ENCODE results near the gene SLC35F1.

SLC35F1 gene

DNA sequence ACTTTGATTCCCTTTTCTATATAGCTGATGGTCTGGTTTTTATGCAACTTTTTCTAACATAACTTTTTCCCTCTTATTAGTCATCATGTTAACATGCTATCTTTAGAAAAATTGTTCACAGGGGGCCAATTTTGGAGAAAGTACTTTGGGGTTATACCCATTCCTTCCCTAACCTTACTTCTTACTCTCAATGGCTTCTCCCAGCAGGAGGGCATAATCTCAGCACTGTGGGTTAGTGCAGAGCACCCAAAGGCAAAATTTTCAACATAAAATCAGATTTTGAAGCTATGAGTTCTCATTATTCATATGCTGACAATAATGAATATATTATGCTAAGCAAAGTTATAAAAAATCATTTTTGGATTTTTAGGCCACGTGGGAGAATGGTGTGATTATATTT is 299.2 kb downstream of the SLC35F1 start:
- DNase-seq: no peak

GRCh38 chr6:118207947-118208346 is 300.9 kb downstream of the SLC35F1 start:
- DNase-seq: no peak

GRCh38 chr6:118212451-118213173 is 305.5 kb downstream of the SLC35F1 start:
- no peak for DNase-seq

DNA sequence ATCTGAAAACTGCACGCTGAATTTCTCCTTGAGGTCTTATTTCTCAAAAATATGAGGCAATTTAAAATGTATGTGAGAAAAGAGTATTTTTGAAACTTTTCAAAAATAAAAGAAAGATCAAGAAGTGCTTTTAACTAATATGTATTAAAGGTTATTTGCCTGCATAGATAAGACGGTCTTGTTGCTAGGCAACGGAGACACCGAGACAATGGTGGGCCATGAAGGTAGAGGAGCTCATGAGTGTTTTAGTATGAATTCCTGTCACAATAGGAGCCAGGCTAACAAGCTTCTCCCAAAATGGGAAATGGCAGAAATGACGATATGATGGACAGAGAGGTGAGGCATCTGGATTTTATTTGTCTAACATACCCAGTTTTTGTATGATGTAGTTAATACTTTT is 308.2 kb downstream of the SLC35F1 start:
- no peak for DNase-seq

- no peak for DNase-seq
Observed at GRCh38 chr6:118216751-118217150, 309.7 kb downstream of the SLC35F1 start.

GRCh38 chr6:118218156-118218555 is 311.1 kb downstream of the SLC35F1 start:
- no peak for DNase-seq

DNA sequence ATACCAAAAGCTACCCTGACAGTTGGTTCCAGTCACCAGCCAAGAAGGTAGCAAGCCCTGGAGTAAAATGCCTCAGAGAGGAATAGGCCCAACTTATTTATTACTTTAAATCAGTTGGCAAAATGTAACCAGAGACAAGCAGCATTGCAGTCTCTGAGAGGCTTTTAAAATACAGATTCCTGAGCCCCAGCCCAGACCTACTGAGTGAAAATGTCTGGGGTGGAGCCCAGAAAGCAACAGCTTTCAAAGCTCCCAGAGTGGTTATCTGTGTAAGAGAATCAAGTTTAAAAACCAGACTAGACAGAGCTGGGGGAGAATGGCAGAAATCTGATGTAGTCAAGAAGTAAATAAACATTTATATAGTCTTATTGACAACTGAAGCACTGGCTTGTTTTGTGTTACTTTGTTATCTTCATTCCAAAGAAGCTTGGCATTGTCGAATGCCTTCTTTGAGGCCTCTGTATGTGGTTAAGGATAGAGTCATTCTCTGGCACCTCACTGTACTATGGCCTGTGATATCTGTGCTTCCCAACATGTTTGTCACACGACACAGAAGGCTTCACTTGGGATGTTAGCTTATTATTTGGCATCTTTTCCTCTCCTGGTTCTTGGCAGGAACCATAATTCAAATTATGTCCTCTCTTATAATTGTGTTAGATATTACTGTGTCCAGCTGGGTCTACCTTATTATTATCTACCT is 313.5 kb downstream of the SLC35F1 start:
- no peak for DNase-seq

- no peak for DNase-seq
Observed at GRCh38 chr6:118223316-118223715, 316.3 kb downstream of the SLC35F1 start.

GRCh38 chr6:118228886-118229285 is 321.8 kb downstream of the SLC35F1 start:
- DNase-seq: no peak

DNA sequence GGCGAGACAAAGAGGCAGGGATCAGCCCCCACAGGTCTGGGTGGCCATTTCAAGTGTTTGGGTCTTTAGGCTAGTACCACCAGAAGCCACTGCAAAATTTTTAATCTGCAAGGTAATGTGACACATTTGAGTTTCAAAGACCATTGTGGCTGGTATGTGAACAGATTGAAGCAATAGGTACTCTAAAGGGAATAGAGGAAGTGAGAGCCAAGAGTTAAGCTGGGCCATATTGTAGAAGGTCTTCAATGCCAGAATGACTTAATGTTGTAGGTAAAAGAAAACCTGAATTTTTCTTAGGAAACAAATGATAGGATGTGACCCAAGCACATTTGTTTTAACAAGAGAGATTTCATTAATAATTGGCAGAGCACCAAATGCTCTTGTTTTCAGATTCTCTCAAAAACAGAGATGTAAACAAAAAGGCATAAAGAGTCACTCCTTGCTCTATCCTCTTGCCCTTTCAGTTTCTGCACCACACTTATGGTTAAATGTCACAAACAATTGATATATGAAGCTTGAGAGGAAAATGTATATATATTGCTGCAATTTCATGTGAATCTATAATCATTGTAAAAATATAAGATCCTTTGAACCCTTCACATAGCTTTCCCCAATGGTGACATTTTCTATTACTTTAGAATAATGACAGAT is 333.9 kb downstream of the SLC35F1 start:
- no peak for DNase-seq

- DNase-seq: no peak
Observed at GRCh38 chr6:118246406-118246805, 339.3 kb downstream of the SLC35F1 start.

DNA sequence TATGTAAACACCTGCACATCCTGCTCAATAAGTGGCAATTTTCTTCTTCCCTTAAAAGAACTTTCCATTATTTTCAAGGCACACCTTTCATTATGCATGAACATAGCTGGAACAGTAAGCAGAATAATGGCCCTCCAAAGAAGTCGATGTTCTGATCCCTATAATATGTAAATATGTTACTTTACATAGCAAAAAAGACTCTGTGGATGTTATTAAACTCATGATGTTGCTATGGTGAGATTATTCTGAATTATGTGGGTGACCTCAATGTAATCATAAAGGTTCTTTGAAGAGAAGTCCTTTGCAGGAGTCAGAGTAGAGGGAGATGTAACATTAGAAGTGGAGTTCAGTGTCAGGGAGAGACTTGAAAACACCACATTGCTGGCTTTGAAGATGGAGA is 341.1 kb downstream of the SLC35F1 start:
- no peak for DNase-seq

DNA sequence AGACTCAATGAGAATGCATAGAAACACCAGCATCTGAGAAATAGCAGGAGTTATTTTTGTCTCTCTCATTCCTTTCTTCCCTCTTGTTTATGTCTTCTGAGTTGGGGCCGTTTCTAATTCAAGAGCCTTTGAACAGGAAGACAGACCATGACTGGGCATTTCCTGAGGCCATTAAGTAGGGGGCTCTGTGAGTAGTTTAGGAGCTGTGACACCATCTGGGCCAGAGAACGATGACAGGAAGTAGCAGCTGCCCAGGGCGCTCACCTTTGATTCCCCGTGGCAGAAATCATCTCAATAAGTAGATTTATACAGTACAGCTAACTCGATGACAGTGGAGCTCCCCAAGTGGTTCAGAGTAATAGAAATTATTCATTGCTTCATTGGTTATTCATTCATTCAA is 342.6 kb downstream of the SLC35F1 start:
- DNase-seq: no peak

GRCh38 chr6:118252474-118252873 is 345.4 kb downstream of the SLC35F1 start:
- DNase-seq: no peak

DNA sequence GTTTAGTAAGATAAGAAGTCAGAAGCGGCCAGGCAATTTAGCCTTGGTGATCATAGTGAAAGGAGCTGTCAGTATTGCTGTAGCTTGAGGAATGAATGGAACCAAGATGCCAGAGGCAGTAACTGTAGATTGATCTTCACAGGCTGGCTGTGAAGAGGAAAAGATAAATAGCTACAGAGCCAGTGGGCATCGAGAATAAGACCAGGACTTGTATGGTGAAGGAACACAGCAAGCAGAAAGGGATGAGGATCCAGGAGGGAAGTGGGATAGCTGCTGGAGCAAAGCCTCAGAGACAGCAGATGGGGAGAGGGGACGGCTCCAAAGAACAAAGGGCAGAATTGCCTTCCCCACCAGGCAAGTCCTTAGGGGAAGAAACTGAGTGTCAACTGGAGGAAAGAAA is 346.7 kb downstream of the SLC35F1 start:
- no peak for DNase-seq

DNA sequence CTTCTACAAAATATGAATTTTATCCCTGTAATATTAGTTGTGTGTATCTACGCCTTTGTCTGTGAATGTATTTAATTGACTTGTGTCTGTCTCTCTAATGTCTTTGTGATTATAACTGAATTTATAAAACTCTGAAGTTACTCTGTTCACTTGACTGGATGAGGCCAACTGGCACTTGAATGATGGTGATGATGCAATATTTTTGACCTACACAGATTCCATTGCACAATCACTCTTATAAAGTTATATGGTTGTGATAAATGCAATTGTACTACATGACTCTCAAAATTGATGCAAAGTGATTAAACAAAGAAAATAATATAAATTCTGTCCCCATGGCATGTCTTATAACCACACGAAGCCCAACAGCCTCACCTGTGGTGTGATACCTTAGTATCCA is 353.8 kb downstream of the SLC35F1 start:
- no peak for DNase-seq

DNA sequence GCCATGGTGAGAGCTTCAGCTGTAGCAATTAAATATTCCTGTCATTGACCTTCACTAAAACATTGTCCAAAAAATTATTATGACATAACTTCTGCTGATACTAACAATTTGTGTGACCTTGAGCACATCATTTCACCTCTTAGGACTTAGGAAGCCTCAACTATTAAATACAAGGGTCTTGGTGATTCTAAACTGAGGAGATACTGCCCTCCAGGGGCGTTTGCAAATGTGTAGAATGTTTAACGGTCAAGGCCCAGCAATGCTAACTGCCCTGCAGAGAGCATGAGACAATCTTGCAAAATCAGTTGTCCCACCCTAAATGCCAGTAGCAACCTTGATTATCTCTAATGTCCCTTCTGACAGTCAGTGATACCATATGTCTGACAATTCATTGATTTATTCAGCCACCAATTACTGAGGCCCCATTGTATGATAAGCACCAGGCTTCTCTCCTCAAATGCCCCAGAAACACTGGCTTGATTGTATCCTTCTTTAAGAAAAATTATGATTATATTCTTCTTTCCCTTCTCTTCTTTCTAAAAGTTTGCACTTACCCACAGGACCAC is 356.9 kb downstream of the SLC35F1 start:
- DNase-seq: no peak

DNA sequence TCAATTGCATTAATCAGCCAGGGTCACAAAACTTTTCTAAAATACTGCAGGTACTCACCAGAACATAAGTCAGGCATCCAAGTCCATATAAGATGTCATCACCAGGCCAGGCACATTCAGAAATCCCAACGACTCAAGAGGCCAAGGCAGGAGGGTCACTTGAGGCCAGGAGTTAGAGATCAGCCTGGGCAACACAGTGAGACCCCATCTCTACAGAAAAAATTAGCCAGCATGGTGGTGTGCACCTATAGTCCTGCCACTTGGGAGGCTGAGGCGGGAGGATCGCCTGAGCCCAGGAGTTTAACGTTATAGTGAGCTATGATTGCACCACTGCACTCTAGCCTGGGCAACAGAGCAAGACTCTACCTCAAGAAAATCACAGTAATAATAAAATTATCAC is 362.6 kb downstream of the SLC35F1 start:
- no peak for DNase-seq

GRCh38 chr6:118277631-118278030 is 370.6 kb downstream of the SLC35F1 start:
- no peak for DNase-seq

- DNase-seq: no peak
Observed at GRCh38 chr6:118280210-118280609, 373.1 kb downstream of the SLC35F1 start.

DNA sequence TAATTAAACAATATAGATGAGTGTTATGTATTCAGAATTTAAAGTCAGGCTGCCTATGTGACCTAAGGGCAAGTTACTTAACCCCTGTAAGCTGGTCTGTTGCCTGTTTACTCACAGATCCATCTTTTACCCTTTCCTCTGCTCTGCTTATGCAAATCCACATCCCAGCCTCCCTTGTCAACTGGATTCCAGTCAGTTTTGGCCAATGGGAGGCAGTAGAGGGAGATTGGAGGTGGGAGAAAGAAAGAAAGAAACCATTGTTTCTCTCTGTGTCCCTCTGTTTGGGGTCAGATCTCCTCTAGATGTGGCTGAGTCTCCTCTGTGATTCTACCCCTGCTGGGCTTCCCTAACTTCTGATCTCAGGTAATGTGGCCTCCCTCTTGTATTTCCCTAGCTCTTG is 374.2 kb downstream of the SLC35F1 start:
- no peak for DNase-seq

DNA sequence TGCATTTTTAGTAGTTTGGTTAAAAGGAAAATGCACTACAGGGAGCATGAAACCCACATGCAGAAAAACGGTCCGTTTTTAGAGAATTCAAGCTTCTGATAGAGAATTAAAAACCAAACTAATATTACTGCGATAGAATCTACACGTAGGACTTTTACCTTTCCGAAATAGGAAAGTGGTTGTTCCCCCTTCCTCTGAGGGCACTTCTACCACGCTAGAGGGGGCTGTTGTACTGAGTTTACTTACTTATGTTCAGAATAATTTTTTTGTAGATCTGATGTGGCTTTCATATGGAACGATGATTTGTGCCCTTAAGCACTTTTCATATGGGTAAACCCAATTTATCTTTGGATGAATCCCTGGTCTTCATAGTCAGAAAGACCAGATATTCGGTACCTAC is 376.7 kb downstream of the SLC35F1 start:
- DNase-seq: no peak

GRCh38 chr6:118284736-118285360 is 377.8 kb downstream of the SLC35F1 start:
- DNase-seq: no peak
